Heart left ventricle (tissue), 13 donors: ENCODE data around the gene GPC6.

Experiments
- CTCF ChIP-seq, 12 donors: fragments of 200-600 bp; sonication (generic) in 4 of 12; IDR thresholded peaks; one replicate each; pipeline versions ENCODE4 v1.5.0 to v1.8.0; 2018 to 2022; ENCODE audit warnings: antibody characterized with exemption in 12 of 12, mild to moderate bottlenecking in 5 of 12
- POLR2A ChIP-seq, 2 donors: fragments of 450-650 bp; IDR thresholded peaks; one replicate each; pipeline ENCODE4 v1.6.1; 2017; ENCODE audit warnings: antibody characterized with exemption in 2 of 2, mild to moderate bottlenecking in 2 of 2, moderate library complexity in 2 of 2
- donor health status: ischemic (EF 13 %, LVEDD 7.1; RV severe dilation, severe dysfunction).
- donor health status: DM: no; HTN: yes; CAD: no.
- donor health status: DM: no; HTN: no; CAD: no.
- donor health status: ischemic (EF 25% LVEDD 6.9; RV normal size, moderate dysfunction).
- donor health status: ischemic (EF 25% LVEDD 5.7; RV mildly dilated, moderate dysfunction).
- donor health status: ischemic (EF 35%, LVEDD 5.7; RV mildly dilated, moderate dysfunction).
- donor health status: nonischemic (EF 11% LVEDD 7.7; RV severe dilation, severe dysfunction).
- donor health status: DM: yes; HTN: yes; CAD: no.
- donor health status: PGD.
- donor health status: ischemic (EF 29% LVEDD 5.4; RV normal size, mild dysfunction).
- donor health status: nonischemic (EF 23%, LVEDD 6.1; RV moderate dilation, normal function).

DNA sequence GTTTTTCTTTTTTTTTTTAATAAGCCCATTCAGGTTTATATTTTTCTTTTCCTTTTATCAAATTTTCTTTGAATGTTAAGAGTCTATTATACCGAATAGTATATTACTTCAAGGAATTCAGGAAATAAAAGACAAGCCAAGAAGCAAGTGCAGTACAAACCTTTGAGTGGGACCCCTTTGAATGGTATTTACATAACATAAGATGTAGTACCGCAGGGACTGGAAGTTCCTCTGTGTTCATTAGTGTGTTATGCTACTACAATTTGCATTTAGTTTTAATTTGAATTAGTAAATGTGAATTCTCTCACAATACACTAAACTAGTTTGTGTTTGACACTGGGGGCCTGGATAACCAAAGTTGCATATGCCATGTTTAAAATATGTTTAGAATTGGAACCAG lies 913.4 kb downstream of the GPC6 start:
- no peak for TF ChIP-seq CTCF (IDR thresholded peaks at IDR 0.05)
- TF ChIP-seq POLR2A (IDR thresholded peaks at IDR 0.05), result no peak
